ENCODE results near the gene ZNF593. TPM values are rescaled to one million over a fixed set of nuclear protein-coding genes. Genes with fewer than 3 reads are reported as not detected.

The ZNF593 gene
- total RNA-seq, 1 experiment from 2014 or later = 49.2 TPM

GRCh38 chr1:26142159-26142558 lies 27.5 kb upstream of the ZNF593 start:
- DNase-seq (ENCODE audit: low read depth, low spot score) = no peak
- in situ Hi-C loops (cut with HindIII; ENCODE audit: low pct_unique_long_range_greater_than_20kb, low sequenced_read_pairs) = no loop called here

DNA sequence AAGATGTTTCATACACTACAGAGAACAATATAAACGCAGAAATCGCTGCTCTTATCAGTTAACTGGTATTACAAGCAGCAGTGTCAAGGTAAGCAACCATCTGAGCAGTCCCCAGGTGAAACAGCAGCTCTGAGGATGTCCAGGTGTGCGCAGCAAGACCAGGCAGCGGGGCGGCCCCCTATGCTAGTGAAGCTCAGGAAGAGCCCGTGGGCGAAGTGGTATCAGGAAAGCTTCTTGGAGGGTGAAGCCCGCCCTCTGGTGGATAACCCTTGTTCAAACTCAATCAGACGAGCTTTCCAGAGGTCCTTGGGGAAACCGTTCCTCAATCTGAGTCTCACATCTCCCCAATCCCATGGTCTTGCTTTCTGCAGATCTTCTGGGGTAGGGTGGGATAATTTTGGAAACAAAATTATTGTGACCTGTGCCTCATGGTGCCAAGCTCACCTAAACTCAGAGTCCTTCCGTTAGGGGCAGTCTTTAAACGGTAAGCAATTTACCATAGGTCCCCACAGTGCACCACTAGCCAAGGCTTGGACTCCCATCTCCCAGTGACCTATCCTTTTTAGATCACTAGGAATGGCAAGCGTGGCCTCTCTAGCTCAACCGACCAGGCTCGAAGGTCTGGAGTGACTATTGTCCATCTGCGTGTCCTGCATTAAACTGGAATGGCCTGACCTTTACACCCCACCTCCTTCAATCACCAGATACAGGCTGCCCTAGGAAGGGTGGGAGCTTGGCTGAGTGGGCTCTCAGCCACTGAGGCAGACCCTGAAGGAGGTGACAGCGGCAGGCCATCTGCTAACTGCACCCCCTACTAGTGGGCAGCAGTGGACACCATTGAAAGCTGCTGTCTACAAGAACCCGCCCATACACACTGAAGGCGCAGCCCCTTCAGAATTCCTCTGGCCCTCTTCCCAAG lies 24.4 kb upstream of the ZNF593 start:
- peak; percentile 88 for DNase-seq (ENCODE audit: low read depth, low spot score)
- in situ Hi-C loops (cut with HindIII; ENCODE audit: low pct_unique_long_range_greater_than_20kb, low sequenced_read_pairs) = no loop called here

DNA sequence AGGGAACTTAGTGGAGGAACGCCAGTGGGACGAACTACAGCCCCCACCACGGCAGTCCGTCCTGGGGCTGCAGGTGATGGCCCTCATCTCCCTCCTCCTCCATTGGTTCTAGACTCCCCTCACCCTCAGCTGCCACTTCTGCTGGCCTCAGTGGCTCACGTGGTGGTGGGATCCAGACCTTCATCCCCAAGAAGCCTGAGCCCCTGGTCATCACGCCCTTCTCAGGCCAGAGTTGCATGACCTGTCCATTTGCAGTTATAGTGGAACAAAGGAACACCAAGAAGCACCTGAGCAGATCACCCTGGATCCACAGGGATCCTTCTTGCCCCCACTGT lies 23.8 kb upstream of the ZNF593 start:
- no peak for DNase-seq (ENCODE audit: low read depth, low spot score)
- in situ Hi-C loops (cut with HindIII; ENCODE audit: low pct_unique_long_range_greater_than_20kb, low sequenced_read_pairs) = no loop called here

DNA sequence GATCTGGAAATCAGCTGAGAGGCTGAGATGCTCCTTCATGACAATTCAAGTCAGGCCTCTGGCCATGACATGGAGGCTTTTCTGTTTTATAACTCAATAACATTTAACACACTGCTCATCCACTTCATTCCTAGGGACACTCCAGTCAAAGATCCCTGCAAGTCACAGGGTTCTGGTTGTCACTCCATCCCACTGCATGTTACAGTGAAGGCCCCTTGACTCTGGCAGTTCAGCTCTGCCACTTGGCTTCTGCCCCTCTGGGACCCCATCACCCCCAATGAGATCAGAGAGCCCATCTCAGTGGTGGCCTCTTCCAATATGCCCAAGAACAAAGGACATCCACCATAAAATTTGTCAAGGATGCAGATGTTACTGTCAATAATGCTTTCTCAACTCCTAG lies 20.8 kb upstream of the ZNF593 start:
- no peak for DNase-seq (ENCODE audit: low read depth, low spot score)
- in situ Hi-C loops (cut with HindIII; ENCODE audit: low pct_unique_long_range_greater_than_20kb, low sequenced_read_pairs) = no loop called here

DNA sequence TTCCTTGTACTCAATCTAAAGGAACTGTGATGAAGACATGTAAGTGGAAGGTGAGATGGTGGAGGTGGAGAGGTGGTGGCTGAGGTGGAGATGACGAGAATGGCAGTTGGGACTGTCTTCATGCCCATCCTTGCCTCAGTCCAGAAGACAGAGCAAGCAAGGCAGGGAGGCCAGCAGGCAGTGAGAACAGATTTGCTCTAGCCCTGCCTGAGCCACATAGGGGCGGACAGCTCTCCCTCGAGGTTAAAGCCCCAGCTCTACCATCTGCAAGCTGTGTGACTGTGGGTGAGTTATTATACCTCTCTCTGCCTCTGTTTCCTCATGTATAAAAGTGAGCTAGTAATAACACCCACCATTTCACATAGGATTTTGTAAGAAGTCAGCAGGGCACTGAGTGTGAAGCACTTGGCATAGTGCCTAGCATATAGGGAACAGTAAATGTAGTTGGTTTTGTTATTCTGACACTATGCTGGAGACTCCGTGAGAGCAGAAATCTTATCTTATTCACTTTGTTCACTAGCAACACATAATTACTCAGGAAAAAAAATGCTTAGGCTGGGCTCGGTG lies 15.7 kb upstream of the ZNF593 start:
- DNase-seq (ENCODE audit: low read depth, low spot score) = no peak
- in situ Hi-C loops (cut with HindIII; ENCODE audit: low pct_unique_long_range_greater_than_20kb, low sequenced_read_pairs) = no loop called here

DNA sequence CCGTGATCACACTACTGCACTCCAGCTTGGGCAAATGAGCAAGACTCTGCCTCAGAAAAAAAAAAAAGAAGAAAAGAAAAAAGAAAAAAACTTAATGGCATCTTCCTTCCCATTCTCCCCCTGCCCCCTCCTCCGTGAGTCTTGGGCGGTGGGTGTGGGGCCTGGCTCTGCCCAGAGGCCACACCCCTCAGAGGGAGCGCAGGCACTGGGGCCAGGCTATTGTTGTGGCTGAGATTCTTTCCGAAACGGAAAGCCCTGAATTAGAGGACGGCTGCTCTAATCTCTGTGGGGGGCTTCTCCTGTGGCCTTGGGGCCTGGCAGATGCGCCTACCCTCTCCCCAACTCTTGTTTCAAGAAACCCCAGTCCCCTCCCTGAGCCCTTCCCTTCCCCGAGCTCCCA lies 15.0 kb upstream of the ZNF593 start:
- in situ Hi-C loops (cut with HindIII; ENCODE audit: low pct_unique_long_range_greater_than_20kb, low sequenced_read_pairs) = no loop called here
- DNase-seq (ENCODE audit: low read depth, low spot score) = no peak

GRCh38 chr1:26155370-26156284 lies 14.1 kb upstream of the ZNF593 start:
- DNase-seq (ENCODE audit: low read depth, low spot score) = no peak
- in situ Hi-C loops (cut with HindIII; ENCODE audit: low pct_unique_long_range_greater_than_20kb, low sequenced_read_pairs) = no loop called here

- in situ Hi-C loops (cut with HindIII; ENCODE audit: low pct_unique_long_range_greater_than_20kb, low sequenced_read_pairs) = no loop called here
- no peak for DNase-seq (ENCODE audit: low read depth, low spot score)
Measured at GRCh38 chr1:26156285-26157038, 13.2 kb upstream of the ZNF593 start.

DNA sequence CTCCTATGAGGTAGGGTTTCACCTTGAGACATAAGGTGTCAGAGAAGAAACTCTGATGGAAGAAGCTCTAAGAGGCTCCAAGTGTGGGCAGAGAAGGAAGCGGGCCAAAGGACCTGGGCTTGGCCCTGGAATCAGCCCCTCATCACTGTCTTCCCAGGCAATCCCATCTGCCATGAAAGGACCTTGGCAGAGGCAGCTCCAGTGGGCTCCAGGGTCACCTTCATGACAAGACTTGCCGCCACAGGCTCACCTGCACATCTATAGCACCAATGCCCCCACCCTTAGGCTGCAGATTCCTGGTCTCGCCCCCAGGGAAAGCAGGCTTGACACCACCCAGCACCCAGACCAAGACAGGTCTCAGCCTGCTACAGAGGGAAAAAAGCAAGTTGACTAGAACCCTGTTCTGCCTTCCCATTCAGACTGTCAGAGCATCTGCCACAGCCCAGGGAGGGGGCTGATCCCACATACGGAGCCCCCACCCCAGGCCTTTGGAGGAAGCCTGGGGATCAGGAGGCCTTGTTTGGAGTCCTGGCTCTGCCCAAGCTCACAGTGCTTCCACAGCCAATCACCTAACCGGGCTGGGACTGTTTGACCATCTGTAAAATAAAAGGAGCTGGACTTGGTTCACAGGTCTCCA lies 11.3 kb upstream of the ZNF593 start:
- no peak for DNase-seq (ENCODE audit: low read depth, low spot score)
- in situ Hi-C loops (cut with HindIII; ENCODE audit: low pct_unique_long_range_greater_than_20kb, low sequenced_read_pairs) = no loop called here

DNA sequence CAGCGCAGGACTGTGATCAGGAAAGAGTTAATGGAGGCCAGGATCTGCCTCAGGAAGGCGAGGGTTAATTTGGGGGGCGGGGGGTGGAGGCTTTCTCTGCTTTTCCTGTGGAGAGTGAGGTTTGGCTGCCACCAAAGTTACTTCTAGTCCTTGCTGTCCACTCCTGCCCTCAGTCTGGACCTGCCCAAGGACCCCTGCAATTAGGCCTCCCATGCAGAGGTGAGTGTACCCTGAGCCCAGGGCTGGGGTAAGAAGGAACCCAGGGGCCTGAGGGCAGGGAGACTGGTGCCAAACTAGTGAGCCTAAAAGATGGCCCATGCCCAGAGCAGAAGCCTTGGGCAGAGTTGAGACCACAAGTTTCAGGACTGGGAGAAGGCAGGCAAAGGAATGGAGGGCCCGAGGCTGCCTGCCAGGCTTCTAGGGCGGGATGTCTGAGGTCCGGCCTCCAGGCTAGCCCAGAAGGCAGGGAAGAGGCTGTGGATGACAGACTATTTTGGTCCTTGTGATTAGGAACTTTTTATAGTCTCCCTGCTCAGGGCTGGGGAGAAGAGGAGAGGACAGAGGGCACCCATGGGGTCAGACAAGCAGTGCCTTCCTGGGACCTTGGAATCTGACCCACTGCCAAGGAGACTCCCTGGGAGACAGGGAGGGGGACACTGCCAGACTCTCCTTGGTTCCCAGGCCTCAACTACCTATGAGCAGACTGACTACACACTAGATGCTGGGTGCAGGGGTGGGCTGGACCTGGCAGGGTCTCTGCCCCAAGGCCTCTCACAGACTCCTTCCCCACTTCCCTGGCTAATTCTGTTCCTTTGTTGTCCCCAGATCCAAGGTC lies 10.6 kb upstream of the ZNF593 start, which contains the start of gene FAM110D:
TSS of gene FAM110D (plus strand) at position 172 of the 835 bp plus-strand sequence. CDS start 2,213 bp downstream, outside the sequence.
- DNase-seq (ENCODE audit: low read depth, low spot score) = no peak
- in situ Hi-C loops (cut with HindIII; ENCODE audit: low pct_unique_long_range_greater_than_20kb, low sequenced_read_pairs) = no loop called here

DNA sequence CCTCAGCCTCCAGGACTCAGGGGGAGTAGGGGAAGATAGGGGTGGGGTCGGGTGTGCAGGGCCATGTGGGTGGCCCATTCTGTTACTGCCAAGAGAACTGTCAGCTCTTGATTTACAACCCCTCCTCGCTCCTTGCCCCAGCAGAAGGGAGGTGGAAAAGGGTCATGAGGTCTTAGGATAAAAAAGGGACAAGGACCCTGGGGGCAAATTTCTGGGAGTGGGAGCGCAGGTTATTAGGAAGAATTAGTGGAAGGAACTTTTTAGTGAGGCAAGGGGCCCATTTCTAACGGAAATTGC lies 10.0 kb upstream of the ZNF593 start:
- in situ Hi-C loops (cut with HindIII; ENCODE audit: low pct_unique_long_range_greater_than_20kb, low sequenced_read_pairs) = no loop called here
- no peak for DNase-seq (ENCODE audit: low read depth, low spot score)

- in situ Hi-C loops (cut with HindIII; ENCODE audit: low pct_unique_long_range_greater_than_20kb, low sequenced_read_pairs) = no loop called here
- no peak for DNase-seq (ENCODE audit: low read depth, low spot score)
Measured at GRCh38 chr1:26160527-26161414, 8.9 kb upstream of the ZNF593 start.

DNA sequence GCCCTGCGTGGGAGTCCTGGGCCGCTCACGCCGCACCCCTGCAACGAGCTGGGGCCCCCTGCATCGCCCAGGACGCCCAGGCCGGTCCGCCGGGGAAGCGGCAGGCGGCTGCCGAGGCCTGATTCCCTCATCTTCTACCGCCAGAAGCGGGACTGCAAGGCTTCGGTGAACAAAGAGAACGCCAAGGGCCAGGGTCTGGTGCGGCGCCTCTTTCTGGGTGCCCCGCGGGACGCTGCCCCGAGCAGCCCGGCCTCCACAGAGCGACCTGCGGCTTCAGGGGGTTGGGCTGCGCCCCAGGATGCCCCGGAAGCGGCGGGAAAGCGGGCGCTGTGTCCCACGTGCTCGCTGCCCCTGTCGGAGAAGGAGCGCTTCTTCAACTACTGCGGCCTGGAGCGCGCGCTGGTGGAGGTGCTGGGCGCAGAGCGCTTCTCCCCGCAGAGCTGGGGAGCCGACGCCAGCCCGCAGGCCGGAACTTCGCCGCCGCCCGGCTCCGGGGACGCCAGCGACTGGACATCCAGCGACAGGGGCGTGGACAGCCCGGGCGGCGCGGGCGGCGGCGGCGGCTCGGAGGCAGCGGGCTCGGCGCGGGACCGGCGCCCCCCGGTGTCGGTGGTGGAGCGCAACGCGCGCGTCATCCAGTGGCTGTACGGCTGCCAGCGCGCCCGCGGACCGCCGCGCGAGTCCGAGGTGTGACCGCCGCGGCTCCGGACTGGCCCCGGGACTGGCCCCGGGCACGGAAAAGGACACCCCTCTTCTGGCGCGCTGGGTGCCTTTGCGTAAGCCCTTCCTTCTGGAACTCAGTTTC lies 8.1 kb upstream of the ZNF593 start:
- no peak for DNase-seq (ENCODE audit: low read depth, low spot score)
- in situ Hi-C loops (cut with HindIII; ENCODE audit: low pct_unique_long_range_greater_than_20kb, low sequenced_read_pairs) = no loop called here

- in situ Hi-C loops (cut with HindIII; ENCODE audit: low pct_unique_long_range_greater_than_20kb, low sequenced_read_pairs) = no loop called here
- no peak for DNase-seq (ENCODE audit: low read depth, low spot score)
Measured at GRCh38 chr1:26162220-26162709, 7.4 kb upstream of the ZNF593 start.

- in situ Hi-C loops (cut with HindIII; ENCODE audit: low pct_unique_long_range_greater_than_20kb, low sequenced_read_pairs) = no loop called here
Measured at GRCh38 chr1:26163684-26164035, 6.0 kb upstream of the ZNF593 start.

More at GRCh38 chr1:26163684-26164035, 6.0 kb upstream of the ZNF593 start:
- DNase-seq (ENCODE audit: low read depth, low spot score) = no peak

Measured in SK-MEL-5 (cell line).